DMS153 (cell line): ENCODE data around the gene LRRC4.
A peak's percentile ranks its signal among the peaks of the same experiment; 100 is the strongest.

ENCODE experiments used
- DNase-seq: peaks from one replicate; lab custom pipeline; 2025; lab: John Stamatoyannopoulos, UW

The LRRC4 gene

DNA sequence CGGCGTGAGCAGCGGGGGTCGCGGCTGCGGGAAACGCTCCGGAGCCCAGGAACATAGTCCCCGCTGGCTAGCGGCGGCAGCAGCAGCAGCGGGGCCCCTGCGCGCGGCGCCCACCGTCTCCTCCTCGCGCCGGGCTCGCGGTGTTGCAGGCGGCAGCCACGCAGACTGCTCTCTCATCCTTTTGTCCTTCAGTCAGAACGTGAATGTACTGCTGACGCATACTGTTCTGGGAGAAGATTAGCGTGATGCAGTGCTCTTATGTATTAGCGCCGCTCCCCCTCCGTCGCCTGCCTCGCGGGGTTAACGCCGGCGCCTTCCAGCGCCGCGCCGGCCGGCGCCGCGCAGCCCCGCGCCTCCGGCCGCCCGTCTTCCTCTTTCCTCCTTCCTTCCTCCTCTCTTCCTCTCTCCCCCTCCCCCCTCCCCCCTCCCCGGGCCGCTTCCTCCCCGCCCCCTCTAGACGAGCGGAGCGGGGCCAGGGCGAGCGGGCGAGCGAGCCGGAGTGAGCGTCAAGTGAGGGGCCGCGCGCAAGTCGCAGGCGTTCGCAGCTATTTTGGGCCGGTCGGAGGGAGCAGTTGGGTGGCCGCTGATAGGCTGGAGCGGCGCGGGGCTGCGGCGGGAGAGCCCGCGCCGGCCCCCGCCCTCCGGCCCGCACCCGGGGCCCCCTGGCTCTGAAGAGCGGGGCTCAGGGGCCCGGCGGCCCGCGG is 816 bp upstream of the LRRC4 start:
- DNase-seq = peak; percentile 23

DNA sequence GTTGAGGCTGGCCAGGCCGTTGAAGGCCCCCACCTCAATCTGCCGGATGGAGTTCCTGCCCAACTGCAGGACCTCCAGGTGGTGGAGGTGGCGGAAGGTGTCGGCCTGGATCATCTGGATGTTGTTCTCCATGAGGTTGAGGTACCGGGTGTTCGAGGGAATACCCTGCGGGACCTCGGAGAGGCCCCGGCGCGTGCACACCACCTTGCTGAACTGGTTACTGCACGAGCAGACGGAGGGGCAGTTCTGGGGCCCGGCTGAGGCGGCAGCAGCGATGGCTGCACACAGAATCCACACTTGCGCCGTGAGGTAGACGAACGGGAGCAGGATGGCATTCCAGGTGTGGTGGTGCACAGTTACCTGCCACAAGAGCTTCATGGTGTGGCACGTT is 979 bp downstream of the LRRC4 start:
- no peak for DNase-seq

DNA sequence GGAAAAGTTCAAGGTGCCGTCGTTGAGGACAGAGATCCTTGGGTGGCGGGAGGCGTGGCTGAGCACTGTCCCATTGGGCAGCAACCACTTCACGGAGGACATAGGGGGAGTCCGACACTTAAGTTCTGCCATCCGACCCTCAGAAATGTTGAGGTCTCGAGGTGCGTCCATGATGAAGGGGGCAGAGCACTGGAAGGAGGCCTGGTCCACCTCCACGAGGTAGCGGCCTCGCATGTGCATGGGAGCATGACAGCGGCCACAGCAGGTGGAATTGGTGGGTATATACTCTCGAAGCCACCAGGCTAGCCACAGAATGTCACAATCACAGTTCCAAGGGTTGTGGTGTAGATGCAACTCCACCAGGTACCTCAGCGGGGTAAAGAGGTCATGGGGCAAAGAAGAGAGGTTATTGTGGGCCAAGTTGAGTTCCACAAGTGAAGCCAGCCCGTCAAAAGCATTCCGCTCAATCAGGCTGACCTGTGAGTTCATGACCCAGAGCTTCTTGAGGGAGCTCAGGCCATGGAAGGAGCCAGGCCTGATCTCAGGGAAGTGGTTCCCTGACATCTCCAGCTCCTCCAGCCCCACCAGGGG is 1.7 kb downstream of the LRRC4 start:
- DNase-seq = no peak

DNA sequence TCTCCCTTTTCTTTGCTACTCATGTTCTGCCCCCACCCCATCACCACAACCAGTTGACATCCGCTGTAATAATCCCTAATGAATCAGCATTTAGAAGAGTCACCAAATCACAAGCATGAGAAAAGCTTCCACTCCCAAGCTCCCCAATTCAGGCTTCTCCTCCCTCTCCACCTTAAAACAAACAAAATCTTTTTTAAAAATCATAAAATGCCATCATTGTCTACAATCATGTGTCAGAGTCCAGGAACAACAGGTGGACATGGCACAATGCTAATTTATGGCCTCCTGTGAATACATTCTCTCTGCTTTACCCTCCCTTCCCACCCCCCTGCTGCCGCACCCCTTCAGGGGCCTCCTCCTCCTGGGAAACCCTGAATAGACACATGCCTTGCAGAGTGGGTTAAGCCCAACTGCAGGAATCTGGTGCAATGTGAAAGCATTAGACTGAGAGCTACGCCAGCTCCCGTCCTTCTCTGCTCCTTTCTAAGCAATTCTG is 3.7 kb downstream of the LRRC4 start:
- no peak for DNase-seq

DNA sequence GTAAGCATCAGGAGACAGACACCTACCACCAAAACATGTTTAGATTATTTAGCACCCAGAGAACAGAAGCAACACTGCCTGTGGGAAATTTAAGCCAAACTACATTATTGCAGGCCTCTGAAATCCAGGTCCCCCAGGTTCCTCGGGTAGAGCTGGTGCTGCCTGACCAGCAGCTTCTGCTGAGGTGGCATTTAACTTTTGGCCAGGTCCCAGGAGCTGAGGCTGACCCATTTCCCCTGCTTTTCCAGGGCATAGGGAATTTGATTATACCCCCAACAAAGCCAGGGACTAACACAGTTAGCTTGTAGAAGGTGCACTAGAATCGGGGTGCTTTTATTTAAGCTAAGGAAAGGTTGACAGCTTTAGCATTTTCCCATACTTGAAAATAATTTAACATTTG is 4.7 kb downstream of the LRRC4 start:
- DNase-seq = no peak

DNA sequence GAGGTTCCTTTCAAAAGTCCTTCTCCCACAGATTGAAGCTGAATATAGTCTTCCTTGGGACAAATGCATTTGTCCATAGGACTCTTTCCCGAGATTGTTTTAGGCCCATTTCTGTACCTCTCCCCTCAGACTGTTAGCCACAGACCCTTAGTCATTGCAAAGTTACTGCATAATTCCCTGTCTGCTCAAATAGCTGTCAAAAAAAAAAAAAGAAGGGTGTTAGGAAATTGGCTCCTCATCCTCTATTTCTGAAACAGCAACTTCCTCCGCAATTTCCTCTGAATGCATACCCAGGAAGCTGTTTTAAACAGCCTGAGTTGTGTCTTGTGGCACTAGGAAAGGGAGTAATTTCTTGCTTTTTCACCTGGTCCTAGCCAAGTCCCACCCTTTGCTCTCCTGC is 5.4 kb downstream of the LRRC4 start:
- DNase-seq = no peak

DNA sequence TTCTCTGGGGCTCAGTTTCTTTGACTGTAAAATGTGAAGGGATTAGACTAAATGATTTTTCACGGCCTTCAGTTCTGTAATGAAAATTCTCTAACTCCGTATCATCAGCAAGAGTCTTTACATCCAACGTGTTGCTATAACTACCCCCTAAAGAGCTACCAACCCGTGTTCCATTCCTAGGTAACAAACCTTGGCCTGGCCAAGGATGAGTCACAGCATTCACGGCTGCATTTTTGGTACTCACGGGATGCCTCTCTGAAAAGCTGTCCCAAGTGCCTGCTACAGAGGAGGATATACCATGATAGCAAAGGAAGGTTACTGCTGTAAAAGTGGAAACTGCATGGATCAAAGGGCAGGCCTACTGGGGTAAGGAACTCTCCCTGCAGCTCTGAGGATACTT is 5.9 kb downstream of the LRRC4 start:
- no peak for DNase-seq

DNA sequence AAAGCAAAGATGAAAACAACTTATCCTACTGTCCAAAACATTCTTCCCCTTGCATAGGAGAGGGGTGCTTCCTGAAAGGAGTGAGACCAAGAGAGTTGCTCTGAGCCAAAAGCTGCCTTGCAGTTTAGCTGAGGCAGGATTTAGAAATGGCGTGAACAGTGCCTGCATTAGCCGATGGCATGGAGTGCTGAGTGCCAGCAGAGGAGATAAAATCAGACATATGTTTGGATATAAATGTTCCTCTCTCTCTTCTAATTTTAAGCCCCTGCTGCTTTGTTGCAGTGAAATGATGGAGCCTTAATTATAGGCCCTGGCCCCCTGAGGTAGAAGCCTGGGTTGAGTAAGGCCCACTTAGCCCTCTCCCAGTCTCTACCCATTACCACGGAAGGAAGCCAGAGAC is 7.1 kb downstream of the LRRC4 start:
- no peak for DNase-seq

DNA sequence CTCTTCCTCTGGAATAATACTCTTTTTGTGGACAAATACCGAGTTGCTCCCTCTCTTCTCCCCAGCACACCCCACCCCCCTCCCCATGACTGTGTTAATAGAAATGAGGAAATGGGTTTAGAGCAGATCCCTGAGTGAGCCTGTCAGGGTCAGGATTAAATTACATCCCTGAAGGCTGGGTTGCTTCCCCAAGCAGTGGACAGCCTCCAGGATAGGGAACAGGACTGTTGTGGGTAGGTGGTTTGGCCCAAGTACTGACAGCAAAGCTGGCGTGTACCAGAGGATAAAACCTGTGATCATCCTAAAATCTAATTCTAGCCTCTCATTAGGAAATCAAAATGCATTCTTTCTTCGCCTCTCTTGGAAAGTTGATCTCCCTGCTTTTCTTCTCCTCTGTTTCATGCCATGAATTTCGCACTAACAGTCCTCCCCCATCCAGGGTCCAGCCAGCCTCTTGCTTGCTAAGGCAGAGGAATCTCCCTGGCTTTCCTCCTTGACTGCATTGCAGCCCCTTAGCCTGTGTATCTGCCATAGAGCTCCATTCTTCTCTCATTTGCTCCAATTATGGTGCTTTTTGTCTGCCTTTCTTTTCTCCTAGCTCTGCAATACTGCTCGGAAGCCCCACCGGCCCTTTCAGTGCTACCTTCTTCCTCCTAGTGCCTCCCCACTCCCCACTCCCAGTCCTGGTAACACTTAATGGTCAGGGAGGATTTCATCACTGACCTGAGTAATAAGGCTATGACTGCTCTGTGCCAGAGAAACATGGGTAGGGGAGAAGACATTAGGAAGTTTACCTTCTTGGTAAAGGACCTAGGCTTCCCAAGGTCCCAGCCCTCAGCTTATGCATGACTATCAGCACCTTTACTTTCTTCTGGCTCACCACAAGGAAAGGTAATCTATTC is 8.4 kb downstream of the LRRC4 start:
- no peak for DNase-seq

DNA sequence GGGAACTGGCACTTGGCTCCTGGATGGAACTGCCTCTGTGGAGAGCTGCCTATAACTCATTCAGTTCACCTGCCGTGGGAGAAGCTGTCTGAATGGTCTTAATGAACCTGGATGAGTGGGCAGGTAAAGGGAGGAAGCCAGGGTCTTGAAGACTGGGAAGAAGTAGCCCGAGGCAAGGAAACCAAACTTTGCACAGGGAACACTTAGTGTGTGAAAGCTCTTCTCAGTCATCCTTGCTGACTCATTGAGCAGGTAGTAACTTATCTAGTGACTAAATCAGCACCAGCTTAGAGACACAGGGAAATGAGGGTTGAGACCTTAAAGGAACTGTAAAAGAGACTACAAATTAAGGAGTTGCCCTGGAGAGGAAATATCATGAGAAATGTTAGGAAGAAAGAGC is 9.9 kb downstream of the LRRC4 start:
- no peak for DNase-seq

DNA sequence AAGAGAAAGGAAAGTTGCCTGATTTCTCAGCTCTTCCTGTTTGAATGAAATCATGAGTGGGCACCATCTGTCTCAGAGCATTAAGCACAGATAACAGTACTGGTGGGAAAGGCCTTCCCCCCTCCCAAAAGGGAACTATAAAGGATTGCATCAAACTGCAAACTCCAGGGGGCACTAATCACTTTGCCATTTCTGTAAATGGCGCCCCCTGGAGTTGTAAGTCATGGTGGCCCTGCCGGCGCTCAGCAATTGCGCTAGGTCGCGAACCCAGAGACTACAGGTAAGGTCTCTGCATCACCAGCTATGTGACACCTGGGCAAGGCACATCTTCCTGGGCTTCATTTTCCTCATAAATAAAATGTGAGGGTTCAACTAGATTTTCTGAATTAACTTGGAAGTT is 11.1 kb downstream of the LRRC4 start:
- no peak for DNase-seq

DNA sequence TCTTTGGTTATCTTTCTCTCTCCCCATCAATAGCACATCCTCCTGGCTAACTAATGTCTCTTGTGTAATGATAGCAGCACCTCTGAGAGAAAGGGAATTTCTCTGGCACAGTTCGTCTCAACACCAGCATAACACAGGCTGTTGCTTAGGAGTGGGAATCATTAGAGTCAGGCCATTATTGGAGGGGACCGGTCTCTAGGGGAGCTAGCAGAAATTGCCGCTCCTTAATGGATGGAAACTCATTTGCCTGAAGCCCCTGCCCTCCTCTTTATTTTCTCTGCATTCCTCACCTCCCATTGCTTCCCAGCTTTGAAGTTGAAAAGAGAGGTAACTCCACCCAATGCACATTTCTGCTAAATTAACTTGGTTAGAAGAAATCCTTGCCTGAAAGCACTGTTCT is 11.9 kb downstream of the LRRC4 start:
- DNase-seq = no peak

DNA sequence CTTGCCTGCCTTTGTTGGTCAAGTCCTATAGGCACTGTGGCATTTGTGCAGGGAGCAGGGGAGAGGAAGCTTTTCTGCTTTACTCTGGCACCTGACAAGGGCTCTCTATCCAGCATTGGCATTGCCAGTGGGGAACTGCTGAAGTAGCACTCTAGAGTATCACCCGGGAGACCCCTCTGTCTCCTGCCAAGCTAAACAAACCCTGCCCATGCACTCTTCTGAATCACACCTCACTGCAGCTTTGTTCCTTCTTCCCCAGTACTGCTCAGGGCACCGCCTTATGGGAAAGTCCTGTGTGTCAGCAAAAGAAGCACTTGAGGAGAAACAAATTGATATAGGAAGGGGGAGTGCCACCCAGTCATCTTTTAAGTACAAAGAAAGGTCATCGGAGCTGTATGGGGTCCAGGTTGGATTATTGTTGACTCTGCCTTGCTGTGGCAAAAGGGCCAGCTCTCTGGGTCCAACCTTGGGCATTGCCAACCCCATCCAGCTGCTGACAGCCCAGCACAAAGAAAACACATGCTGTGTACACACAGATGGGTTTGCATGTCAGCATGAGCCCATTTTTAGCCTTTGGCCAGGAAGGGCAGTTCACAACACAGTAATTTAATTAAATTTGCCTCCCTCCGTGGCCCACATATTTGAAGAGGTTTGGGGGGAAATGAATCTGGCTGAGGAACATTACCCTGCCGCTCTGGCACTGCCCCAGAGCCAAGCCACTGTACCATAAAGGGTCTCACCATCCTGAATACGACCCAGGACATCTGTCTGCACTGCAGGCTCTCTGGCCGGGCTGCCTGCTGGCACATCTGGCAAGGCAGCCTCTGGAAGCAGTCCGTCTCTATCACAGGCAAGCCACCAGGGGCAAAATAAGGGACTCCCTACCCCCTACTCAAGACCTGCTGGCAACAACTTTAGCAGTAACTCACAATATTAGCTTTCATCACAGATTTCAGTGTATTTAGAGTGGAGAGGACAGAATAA is 13.1 kb downstream of the LRRC4 start:
- peak; percentile 58 for DNase-seq

DNA sequence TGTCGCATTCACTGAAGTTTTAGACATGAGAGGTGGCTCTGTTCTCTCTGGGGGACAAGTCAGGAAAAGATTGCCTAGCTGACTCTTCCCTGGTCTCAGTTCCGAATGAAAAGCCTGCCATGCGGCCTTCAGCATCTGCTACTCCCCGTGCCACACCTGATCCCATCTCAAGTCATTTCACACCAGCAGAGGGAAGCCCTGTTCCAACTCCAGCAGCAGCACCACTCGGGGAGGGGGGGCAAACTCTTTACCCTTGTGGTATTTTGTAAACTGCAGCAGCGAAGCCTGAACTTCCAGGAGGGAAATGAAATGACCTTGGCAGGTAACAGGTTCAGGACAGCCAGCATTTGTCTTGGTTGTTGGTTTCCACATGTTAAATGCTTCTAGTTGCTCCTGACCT is 13.8 kb downstream of the LRRC4 start:
- DNase-seq = no peak

DNA sequence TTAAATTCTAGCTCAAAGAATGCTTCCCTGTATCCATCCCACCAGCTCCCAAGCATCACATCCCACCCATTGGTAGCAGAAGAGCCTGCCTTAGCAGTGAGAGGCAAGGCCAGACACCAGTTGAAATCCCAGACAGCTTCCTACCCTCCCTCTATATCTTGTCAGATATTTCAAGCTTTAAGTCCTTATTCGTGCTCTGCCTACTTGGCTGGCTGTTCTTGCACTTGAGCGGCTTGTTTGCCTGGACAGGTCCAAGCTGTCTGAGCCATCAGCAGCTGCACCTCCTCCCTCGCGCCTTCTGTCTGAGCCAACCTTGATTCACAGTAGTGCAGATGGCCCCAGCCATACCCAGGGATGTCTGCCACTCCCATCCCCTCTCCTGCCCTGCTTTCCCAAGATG is 16.4 kb downstream of the LRRC4 start:
- DNase-seq = no peak

DNA sequence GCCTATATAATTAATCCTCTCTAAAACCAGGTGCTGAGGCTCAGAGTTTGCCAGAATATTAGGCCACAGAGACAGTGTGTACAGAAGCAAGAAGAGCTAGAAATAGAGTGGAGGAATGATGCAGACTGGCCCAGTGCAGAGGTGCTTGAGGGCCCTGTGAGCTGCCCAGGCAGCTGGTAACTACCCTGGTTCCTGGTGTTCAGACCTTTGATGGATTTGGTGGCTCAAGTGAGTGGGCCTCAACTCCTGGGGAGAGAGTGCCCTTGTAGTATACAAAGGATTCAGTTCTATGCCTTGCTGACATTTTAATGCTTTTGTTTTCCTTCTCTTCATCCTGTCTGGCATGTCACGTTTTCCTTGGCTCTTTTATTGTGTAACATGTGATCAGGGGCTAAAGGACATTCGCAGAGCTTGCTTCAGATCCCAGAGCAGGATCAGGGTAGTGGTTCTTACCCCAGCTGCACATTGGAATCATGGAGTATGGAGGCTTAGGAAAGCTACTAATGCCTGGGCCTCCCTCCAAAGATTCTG is 20.0 kb downstream of the LRRC4 start:
- no peak for DNase-seq

DNA sequence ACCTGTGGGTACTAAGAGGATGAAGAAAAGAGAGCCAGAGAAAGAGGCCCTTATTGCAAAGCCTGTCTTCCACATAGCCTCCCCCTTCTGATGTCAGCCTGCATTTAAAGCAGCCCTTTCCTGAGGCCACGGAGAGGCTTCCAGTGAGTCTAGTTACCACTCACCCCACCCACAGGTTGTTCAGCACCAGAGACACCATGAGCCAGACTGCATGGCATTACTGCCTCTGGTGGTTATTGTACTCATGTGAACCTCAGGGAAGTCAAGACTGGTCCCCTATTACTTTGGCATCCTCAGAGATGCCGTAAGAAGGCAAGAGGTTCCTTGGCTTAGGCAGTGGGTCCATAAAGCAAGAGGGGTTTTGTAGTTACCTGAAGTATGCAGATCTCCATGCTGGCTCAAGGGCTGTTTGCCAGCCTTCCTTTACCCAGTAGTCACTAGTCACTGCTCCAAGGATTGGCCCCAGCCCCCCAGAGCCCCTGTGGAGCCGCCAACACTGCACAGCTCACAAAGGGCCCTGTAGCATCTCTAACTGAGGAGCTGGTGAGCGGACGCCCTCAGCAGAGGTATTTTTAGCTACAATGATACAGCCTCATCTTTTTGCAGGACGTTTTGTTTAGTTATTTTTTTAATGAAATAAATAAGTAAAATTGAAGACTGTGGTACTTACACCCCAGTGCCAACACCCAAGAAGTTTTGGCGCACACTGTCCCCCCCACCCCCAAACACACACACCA is 20.7 kb downstream of the LRRC4 start:
- DNase-seq = no peak

DNA sequence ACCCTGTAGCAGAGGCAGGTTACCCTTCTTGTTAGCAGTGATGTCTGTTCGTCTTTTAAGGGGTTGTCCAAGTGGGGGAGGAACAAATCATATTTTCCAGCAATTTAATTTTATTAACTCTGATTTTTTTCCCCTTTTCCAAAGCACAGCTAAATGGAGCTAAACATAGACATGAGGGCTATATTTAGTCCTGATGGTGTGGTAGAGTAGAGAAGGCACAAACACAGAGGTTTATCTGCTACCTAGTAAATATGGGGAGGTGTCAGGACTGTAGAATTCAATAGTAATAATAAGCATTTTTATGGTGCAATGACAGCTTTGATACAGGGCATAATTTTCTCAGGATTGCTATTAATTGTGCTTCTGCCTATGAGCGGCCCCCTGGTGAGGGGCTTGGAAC is 22.5 kb downstream of the LRRC4 start:
- no peak for DNase-seq

DNA sequence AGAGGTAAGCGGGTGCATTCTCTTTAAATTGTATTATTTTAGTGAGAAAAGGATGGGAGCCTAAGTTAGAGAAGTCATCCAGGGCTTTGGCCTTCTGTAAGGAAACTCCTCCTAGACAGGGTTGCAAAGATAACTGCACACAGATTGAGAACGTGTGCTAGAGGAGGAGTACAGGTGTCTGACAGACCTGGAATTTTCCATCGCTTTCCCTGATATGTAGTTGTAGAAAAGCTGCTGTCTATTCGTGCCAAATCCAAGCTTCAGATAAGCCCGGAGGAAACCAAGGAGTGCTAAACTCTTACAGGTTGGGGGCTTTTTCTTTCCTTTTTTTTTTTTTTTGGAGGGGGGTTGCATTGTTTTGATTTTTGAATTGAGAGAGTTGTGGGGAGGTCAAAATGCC is 23.1 kb downstream of the LRRC4 start:
- DNase-seq = no peak

DNA sequence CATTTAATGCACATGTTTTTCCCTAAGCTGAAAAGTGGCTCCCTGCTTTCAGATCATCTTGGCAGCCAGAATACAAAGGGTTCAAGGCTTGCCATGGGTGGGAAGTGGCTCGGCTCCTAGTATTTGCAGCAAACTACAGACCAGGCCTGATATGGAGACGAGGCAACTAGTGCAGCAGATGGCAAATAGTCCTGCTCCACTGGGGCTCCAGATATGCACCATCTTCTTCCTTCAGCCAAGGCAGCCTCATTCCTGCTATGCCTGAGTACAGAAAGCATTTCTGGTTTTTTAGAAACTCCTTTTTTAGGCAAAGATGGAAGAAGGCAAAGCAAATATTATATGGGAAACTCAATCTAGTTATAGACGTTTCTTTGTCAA is 23.9 kb downstream of the LRRC4 start:
- no peak for DNase-seq
